ENCODE results near the gene SSX2IP. TPM values are rescaled to one million over a fixed set of nuclear protein-coding genes. Genes with fewer than 3 reads are reported as not detected.

SSX2IP gene
- total RNA-seq, 1 donor from 2014 or later: 11.9 TPM

DNA sequence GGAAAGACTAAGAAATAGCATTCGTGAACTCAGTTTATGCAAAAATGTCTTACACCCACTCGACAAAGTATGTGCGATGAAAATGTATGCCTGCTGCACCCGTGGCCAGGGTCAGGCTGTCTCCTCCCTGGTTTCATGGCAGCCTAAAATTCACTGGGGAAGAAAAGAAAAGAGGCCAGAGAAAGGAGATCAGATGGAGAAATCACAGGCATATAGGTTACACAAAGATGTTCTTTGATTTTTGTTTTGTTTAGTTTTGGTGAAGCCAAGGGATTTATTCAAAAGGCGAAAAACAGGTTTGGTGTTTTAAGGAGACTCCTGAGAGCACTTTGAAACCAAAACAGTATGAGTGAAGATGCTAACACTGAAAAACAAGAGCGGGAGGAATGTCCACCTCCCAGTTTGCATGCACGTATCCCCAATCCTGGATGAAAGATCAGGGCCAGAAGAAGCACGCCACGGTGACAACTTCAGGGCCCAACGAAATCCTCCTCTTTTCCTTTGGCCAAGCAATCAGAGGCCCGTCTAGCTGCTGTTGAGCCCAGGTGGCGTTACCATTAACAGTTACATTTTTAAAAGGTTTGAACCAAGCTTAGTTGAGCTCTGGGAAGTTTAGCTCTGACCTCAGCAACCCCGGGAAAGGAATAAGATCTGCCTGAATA lies 992 bp upstream of the SSX2IP start:
- H3K4me1 ChIP-seq: peaks cover 32% of the 10 kb centered on the region
- peak overlapping the region; percentile 90 for H3K27ac ChIP-seq (replicated peaks)
- H3K36me3 ChIP-seq: no peaks in the 10 kb centered on the region
- no peak for DNase-seq
- no peaks in the 10 kb centered on the region for H3K27me3 ChIP-seq (ENCODE audit: low read depth)
- TF ChIP-seq, protein P1, sequence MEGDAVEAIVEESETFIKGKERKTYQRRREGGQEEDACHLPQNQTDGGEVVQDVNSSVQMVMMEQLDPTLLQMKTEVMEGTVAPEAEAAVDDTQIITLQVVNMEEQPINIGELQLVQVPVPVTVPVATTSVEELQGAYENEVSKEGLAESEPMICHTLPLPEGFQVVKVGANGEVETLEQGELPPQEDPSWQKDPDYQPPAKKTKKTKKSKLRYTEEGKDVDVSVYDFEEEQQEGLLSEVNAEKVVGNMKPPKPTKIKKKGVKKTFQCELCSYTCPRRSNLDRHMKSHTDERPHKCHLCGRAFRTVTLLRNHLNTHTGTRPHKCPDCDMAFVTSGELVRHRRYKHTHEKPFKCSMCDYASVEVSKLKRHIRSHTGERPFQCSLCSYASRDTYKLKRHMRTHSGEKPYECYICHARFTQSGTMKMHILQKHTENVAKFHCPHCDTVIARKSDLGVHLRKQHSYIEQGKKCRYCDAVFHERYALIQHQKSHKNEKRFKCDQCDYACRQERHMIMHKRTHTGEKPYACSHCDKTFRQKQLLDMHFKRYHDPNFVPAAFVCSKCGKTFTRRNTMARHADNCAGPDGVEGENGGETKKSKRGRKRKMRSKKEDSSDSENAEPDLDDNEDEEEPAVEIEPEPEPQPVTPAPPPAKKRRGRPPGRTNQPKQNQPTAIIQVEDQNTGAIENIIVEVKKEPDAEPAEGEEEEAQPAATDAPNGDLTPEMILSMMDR (IDR thresholded peaks at IDR 0.05; ENCODE audit: borderline replicate concordance): no peak
- intact Hi-C loops (cut with micrococcal nuclease): no loop called here
- peak overlapping the region; percentile 86 for H3K4me3 ChIP-seq
- H3K9me3 ChIP-seq (replicated peaks): no peaks in the 10 kb centered on the region

DNA sequence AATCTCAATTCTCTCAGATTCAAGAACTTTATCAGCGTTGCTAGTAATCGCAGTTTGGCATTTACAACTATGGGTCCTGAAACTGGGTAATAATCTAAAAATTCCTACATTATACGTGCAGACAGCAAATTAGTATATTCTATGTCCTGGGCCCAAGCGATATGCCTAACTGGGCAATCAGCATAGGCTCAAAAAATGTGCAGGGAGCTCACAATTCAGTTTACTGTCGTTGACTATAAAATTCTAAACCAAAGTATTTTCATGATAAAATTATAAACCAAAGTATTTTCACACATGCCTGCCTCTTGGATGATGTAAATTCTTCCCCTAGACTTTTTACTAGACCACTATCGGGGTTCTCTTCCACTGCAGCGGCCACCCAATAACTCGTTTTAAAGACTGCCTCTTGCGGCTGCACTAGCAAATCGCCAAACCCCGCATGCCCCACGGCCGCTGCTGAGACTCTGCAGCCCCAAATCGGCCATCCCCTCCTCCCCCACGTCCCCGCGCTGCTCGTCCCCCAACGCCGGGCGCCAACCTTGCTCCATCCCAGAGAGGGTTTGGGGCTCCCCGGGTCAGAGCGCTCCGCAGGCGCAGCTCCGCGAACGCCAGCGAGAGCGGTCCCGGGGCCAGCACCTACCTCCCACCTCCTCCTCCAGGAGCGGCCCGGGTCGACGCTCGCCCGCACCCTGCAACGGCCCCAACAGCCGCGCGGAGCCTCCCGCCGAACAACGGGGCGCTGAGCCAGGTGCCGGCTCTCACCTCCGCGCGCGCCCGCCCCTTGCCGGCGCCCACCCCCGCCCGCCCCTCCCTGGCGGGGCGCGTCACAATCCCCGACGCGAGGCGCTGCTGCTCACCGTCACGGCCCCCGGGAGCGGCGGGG lies 506 bp downstream of the SSX2IP start:
- Histone ChIP-seq H3K4me1 (peaks cover 36% of the 10 kb centered on the region), H3K9me3 (replicated peaks) (no peaks in the 10 kb centered on the region), H3K27me3 (ENCODE audit: low read depth) (no peaks in the 10 kb centered on the region), H3K4me3 (peak overlapping the region; percentile 86), H3K36me3 (no peaks in the 10 kb centered on the region), H3K27ac (replicated peaks) (peak overlapping the region; percentile 90)
- intact Hi-C loops (cut with micrococcal nuclease): no loop called here
- TF ChIP-seq, protein P1 (IDR thresholded peaks at IDR 0.05; ENCODE audit: borderline replicate concordance): peak; percentile 43
- peak; percentile 50 for DNase-seq

DNA sequence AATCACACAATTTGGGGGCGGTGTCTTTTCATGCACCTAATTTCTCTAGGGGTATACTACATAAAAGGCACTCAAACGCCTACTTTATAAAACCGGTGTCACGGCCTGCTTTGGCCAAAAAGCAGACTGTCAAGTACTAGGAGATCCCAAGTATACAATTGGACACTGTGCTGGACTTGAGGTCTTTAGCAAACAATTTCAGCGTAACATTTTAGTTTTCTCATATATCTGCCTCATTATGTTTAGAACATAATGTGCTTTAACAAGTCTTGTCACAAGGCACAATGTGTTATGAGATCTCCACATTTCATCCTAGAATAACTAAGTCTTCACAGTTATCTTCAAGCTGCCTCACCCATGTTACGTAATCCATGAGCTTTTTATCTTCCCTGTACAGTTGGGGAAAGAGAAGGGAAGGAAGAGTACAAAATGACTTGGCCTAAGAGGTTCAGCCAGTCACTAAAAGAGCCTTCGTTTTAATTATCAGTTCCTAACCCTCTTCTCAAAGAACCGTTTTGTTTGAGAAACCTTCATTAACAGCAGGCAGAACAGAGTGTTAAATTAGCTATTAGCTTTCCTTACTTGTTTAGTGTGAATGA lies 1.7 kb downstream of the SSX2IP start:
- intact Hi-C loops (cut with micrococcal nuclease): no loop called here
- H3K4me1 ChIP-seq: peaks cover 36% of the 10 kb centered on the region
- H3K27me3 ChIP-seq (ENCODE audit: low read depth): no peaks in the 10 kb centered on the region
- no peak for DNase-seq
- H3K4me3 ChIP-seq: peak overlapping the region; percentile 86
- H3K36me3 ChIP-seq: no peaks in the 10 kb centered on the region
- H3K9me3 ChIP-seq (replicated peaks): no peaks in the 10 kb centered on the region
- H3K27ac ChIP-seq (replicated peaks): peak overlapping the region; percentile 90
- TF ChIP-seq, protein P1 (IDR thresholded peaks at IDR 0.05; ENCODE audit: borderline replicate concordance): no peak

DNA sequence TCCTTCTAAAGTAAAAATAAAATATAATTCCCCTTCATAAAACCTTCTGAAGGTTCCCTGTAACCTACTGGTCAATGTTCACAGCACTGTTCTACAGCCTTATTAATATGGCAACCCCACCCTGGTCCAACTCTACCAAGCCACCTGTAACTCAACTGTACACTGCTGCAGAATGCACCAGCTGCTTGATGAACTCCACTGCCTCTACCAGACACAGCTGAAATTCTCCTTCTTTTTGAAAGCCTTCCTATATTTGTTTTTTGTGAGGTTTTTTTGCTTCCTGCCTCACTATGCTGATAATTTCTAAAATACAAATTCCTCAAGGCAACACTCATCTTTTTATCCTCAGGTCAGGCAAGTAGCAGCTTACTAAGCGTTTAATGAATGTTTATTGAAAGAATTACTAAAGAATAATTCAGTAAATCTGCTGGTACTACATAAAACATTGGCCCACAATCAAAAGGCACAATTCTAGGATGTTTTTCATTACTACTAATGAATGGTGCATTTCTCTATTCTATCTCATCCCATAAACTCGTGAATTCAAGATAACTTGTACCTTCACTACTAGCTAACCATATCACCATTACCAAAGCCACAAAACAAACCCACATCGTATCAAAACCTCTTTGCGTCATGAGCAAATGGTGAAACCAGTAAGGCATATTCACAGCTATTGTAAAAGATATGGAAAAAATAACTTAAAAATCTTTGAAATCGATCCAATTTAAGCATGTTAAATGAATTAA lies 2.4 kb downstream of the SSX2IP start:
- Histone ChIP-seq H3K4me3 (no peak overlapping the region), H3K27ac (replicated peaks) (peak overlapping the region; percentile 90), H3K9me3 (replicated peaks) (no peaks in the 10 kb centered on the region), H3K27me3 (ENCODE audit: low read depth) (no peaks in the 10 kb centered on the region), H3K36me3 (no peaks in the 10 kb centered on the region), H3K4me1 (peaks cover 36% of the 10 kb centered on the region)
- TF ChIP-seq, protein P1 (IDR thresholded peaks at IDR 0.05; ENCODE audit: borderline replicate concordance): no peak
- DNase-seq: no peak
- intact Hi-C loops (cut with micrococcal nuclease): no loop called here

DNA sequence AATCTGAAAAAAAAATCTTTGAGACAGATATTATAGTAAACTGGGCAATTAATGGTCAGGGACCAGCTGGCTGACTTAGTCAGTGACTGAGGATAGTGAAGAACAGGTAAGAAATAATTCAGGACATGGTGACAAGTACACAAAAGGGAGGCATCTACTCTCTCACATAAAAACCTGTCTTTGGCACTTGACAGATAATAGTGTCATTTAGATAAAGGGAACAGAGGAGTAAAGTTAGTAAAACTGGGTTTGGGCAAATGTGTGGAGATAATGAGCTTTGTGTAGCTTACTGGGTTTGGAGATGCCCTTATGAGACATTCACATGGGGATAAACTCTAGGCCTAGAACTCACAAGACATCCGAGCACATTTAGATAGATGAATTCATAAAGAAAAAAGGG lies 4.0 kb downstream of the SSX2IP start:
- intact Hi-C loops (cut with micrococcal nuclease): no loop called here
- Histone ChIP-seq H3K27ac (replicated peaks) (no peak overlapping the region), H3K36me3 (no peaks in the 10 kb centered on the region), H3K27me3 (ENCODE audit: low read depth) (no peaks in the 10 kb centered on the region), H3K9me3 (replicated peaks) (no peaks in the 10 kb centered on the region), H3K4me3 (no peak overlapping the region), H3K4me1 (peaks cover 36% of the 10 kb centered on the region)
- TF ChIP-seq, protein P1 (IDR thresholded peaks at IDR 0.05; ENCODE audit: borderline replicate concordance): no peak
- no peak for DNase-seq

Data from left ventricle myocardium inferior (tissue), 1 donor.